ENCODE results near the gene MRI1. TPM values are rescaled to one million over a fixed set of nuclear protein-coding genes. Genes with fewer than 3 reads are reported as not detected.

The MRI1 gene
- total RNA-seq, 2 donors from 2014 or later = 19.6 to 21.3 TPM

DNA sequence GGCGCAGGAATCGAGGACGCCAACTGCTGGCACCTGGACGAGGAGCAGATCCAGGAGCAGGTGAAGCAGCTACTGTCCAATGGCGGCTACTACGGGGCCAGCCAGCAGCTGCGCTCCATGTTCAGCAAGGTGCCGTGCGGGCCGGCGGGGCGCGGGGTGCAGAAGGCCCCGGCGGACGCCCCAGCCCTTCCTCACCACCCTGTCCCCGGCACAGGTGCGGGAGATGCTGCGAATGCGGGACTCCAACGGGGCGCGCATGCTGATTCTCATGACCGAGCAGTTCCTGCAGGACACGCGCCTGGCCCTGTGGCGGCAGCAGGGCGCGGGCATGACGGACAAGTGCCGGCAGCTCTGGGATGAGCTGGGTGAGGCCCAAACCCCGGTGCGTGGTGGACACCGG is 44.5 kb downstream of the MRI1 start:
- DNase-seq (ENCODE audit: low spot score) = no peak
- intact Hi-C loops (cut with DNase I) = no loop called here

DNA sequence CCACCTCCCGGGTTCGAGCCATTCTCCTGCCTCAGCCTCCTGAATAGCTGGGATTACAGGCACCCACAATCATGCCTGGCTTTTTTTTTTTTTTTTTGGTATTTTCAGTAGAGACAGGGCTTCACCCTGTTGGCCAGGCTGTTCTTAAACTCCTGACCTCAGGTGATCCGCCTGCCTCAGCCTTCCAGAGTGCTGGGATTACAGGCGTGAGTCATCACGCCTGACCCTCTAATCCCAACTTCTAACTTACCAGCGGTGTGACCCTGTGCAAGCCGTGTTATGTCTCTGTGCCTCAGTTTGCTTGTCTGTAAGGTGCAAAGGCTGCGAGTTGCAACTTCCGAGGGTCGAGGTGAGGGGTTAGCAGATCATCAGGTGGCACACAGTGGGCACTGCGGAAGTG is 48.2 kb downstream of the MRI1 start:
- intact Hi-C loops (cut with DNase I) = no loop called here
- no peak for DNase-seq (ENCODE audit: low spot score)

DNA sequence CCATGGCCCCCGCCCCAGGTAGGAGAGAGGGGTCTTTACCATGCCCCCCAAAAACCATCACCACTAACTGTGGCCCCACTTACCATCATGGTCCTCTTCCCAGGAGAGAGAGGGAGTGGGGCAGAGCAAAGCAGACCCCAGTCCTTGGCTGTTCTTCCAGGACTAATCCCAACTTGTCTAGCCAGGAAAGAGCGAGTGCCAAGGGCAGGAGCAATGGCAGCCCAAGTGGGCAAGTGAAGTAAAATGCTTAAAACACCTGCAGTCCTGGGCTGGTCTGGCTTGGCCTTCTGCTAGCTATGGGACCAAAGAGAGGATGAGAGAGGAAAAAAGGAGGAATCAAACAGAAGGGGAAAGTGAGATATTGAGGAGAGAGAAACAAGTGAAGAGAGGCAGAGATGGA is 48.8 kb downstream of the MRI1 start:
- intact Hi-C loops (cut with DNase I) = no loop called here
- no peak for DNase-seq (ENCODE audit: low spot score)

GRCh38 chr19:13814550-13814949 is 50.2 kb downstream of the MRI1 start:
- intact Hi-C loops (cut with DNase I) = no loop called here
- DNase-seq (ENCODE audit: low spot score) = peak; percentile 74

DNA sequence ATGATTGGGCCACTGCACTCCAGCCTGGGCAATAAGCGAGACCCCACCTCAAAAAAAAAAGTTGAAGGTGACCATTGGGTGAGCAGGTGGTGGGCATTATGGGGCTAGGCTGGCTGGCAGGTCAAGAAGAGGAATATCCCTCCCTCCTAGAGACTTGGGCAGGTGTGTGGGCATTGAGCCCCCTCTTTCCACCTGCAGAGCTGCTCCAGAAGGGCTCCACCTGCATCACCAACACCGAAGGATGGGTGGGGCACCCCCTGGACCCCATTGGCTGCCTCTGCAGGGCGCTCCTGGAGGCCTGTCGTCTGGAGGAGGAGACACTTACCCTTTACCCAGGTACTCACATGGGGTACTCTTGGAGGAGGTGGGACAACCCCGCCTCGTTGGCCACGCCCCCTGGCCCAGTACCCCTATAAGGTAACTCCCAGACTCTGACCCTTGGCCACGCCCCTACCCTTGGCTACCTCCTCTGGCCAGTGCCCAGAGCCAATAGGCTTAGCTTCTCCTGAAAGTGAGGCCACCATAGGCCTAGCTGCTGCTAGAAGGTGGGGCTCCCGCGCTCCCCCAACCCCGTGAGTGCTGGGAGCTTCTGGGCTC is 52.8 kb downstream of the MRI1 start:
- intact Hi-C loops (cut with DNase I) = no loop called here
- DNase-seq (ENCODE audit: low spot score) = peak; percentile 80

DNA sequence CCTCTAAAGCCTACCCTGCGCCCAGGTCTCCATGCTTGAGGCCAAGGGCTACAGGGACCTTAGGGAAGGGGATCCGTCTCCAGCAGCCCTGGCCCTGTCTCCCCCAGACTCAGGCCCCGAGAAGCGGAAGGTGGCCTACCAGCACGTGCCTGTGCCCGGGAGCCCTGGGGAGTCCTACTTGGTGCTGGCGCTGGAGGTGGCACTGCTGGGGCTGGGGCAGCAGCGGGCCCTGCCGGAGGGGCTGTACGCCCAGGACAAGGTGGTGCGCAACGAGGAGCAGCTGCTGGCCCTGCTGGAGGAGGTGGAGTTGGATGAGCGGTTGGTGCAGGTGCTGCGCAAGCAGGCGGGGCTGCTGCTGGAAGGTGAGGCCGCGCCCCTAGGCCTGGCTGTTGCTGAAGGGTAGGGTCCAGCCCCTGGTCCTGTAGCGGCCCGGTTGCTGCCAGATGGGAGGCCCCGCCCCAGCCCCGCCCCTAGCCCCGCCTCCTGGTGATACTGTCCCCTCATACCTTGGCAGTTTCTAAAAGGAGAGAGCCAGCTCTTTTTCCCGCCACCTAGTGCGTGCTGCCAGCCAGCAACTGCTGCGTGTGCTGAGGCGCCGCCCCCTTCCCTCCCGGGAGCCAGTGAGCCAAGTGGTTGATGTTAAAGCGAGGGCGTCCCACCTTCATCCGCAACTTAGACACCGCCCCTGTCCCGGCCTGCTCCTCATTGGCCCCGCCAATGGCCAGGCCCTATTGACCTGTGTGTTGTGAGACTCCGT is 53.5 kb downstream of the MRI1 start:
- intact Hi-C loops (cut with DNase I) = no loop called here
- DNase-seq (ENCODE audit: low spot score) = peak; percentile 76

- DNase-seq (ENCODE audit: low spot score) = no peak
- intact Hi-C loops (cut with DNase I) = no loop called here
Measured at GRCh38 chr19:13819238-13819637, 54.9 kb downstream of the MRI1 start.

DNA sequence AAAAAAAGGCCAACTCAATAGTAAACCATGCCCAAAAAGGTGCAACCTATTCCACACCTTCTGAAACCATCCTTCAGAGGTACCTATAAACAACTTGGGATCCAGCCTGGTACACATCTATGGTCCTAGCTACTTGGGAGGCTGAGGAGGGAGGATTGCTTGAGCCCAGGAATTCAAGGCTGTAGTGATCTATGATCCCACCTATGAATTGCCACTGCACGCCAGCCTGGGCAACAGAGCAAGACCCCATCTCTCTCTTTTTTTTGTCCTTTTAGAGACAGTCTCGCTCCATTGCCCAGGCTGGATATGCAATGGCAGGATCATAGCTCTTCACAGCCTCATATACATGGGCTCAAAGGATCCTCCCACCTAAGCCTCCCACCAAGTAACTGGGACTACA is 57.0 kb downstream of the MRI1 start:
- intact Hi-C loops (cut with DNase I) = no loop called here
- DNase-seq (ENCODE audit: low spot score) = no peak

GRCh38 chr19:13823256-13823655 is 58.9 kb downstream of the MRI1 start:
- DNase-seq (ENCODE audit: low spot score) = peak; percentile 75

More at GRCh38 chr19:13823256-13823655, 58.9 kb downstream of the MRI1 start:
- intact Hi-C loops (cut with DNase I) = no loop called here

Other genes starting within 250 kb of the MRI1 start
- 10 to 100 TPM; 54.8 to 63.4 TPM for gene C19orf53, start 9.9 kb downstream of the MRI1 start, total RNA-seq
- 1 to 10 TPM; 2.5 to 7.8 TPM for gene ZSWIM4, start 30.9 kb downstream of the MRI1 start, total RNA-seq
- under 1 TPM in 1 of 2 donors, not detected in 1; 1.00 TPM for gene NANOS3, start 112.6 kb downstream of the MRI1 start, total RNA-seq
- gene BRME1, start 141.6 kb downstream of the MRI1 start, total RNA-seq = 1 to 10 TPM; 1.2 to 2.0 TPM
- 10 to 100 TPM; 16.8 to 22.6 TPM for gene CC2D1A, start 141.7 kb downstream of the MRI1 start, total RNA-seq
- gene PODNL1, start 173.9 kb downstream of the MRI1 start, total RNA-seq = 1 to 10 TPM; 2.4 to 8.7 TPM
- gene DCAF15, start 188.0 kb downstream of the MRI1 start, total RNA-seq = 10 to 100 TPM; 18.8 to 21.0 TPM
- gene RFX1, start 241.8 kb downstream of the MRI1 start, total RNA-seq = 1 to 10 TPM; 7.5 to 7.8 TPM